ENCODE results near the gene PSD2.

The PSD2 gene

DNA sequence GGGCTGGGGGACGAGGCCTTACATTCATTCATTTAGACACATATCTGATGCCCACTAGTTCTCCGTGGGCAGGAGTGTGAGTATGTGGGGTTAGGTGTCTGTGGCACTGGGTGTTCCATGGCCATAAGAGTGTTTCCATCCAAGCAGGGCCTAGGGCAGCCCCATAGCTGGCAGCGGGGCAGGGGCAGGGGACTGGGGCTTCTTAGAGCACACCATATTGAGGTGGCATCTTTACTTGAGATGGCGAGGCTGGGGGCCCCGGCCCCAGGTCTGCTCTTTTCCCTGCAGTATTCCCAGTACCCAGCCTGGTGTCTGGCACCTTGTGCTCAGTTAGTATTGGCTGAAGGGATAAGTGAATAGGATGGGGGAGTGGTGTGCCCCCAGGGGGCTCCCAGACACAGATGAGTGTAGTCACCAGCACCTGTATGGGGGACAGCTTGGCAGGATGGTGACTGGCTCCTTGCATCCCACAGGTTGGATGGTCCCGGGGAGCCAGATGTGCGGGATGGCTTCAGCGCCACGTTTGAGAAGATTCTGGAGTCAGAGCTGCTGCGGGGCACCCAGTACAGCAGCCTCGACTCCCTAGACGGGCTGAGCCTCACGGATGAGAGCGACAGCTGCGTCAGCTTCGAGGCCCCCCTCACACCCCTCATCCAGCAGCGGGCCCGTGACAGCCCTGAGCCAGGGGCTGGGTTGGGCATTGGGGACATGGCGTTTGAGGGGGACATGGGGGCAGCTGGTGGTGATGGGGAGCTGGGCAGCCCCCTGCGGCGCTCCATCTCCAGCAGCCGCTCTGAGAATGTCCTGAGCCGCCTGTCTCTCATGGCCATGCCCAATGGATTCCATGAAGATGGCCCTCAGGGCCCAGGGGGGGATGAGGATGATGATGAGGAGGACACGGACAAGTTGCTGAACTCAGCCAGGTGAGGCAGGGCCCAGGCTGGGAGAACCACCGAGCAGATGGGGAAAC is 17.5 kb downstream of the PSD2 start:
- FAIRE-seq, result no peak

- FAIRE-seq, result no peak
These were observed 18.6 kb downstream of the PSD2 start for GRCh38 chr5:139814191-139814601.

GRCh38 chr5:139814704-139815280 is 19.2 kb downstream of the PSD2 start:
- FAIRE-seq, result no peak

GRCh38 chr5:139816566-139816965 is 21.0 kb downstream of the PSD2 start:
- FAIRE-seq, result no peak

GRCh38 chr5:139817362-139817761 is 21.8 kb downstream of the PSD2 start:
- no peak for FAIRE-seq

GRCh38 chr5:139817970-139818369 is 22.4 kb downstream of the PSD2 start:
- no peak for FAIRE-seq

GRCh38 chr5:139820130-139820529 is 24.5 kb downstream of the PSD2 start:
- no peak for FAIRE-seq

GRCh38 chr5:139820606-139821005 is 25.0 kb downstream of the PSD2 start:
- no peak for FAIRE-seq

GRCh38 chr5:139821806-139822552 is 26.4 kb downstream of the PSD2 start:
- no peak for FAIRE-seq

- FAIRE-seq, result no peak
These were observed 27.2 kb downstream of the PSD2 start for GRCh38 chr5:139822553-139823425.

GRCh38 chr5:139823757-139824355 is 28.2 kb downstream of the PSD2 start:
- FAIRE-seq, result no peak

DNA sequence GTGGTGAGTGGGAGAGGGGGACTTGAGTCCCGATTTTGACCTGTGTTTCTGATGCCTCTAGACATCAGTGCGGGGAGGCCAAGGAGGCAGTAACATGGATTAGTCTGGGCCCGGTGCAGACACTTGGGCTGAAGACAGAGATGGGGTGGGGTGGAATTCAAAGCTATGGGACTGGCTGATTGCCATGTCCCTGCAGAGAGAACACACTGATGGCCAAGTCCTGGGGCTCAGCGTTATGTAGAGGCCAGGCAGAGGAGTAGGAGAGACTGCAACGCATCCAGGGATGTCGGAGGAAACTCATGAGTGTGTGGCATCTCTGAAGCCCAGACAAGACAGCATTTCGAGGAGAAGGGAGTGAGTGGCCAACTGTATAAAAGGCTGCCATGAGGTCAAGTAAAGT is 30.1 kb downstream of the PSD2 start:
- FAIRE-seq, result no peak

- no peak for FAIRE-seq
These were observed 32.7 kb downstream of the PSD2 start for GRCh38 chr5:139828207-139828895.

GRCh38 chr5:139829471-139829870 is 33.9 kb downstream of the PSD2 start:
- no peak for FAIRE-seq

GRCh38 chr5:139831624-139832023 is 36.0 kb downstream of the PSD2 start:
- no peak for FAIRE-seq

- FAIRE-seq, result no peak
These were observed 37.9 kb downstream of the PSD2 start for GRCh38 chr5:139833525-139833924.

DNA sequence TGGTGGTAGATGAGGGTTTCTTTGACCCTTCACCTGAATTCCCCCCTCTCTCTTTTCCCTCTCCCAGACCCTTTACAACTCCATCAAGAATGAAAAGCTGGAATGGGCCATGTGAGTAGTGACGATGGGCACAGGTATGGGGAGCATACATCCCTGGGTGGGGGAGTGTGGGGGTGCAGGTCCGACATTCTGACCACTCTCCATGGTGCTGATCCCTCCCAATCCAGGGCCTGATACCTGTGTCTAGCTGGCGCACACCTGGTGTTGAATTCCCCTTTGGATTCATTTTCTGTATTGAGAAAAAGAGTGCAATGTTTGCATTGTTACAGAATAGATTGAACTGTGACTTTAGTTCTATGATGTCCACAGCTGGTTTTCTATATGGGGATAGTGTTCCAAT is 40.0 kb downstream of the PSD2 start:
- FAIRE-seq, result no peak

DNA sequence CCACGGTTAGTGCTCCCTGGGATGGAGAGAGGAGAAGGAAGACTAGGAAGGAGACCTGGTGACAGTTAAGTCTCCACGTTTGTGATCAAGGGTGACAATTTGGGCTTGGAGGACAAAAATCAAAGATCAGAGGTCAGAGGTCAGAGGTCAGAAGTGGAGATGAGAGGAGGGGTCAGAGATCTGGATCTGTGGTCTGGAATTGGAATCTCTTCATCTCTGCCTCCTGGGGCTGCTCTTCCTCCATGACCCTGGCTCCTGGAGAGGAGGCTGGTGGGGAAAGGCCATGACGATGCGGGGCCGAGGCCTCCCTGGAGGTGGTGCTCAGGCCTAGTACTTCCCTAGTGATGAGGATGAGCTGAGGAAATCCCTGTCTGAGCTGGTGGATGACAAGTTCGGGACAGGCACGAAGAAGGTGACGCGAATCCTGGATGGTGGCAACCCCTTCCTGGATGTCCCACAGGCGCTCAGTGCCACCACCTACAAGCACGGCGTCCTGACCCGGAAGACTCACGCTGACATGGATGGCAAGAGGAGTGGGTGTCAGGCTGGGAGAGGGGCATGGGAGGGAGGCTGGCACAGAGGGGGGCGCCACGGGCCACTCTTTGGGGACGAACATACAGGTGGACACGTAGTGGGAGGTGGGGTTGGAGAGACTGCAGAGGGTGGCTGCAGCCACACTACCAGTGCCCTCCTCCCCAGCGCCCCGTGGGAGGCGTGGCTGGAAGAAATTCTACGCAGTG is 41.0 kb downstream of the PSD2 start:
- FAIRE-seq, result no peak

DNA sequence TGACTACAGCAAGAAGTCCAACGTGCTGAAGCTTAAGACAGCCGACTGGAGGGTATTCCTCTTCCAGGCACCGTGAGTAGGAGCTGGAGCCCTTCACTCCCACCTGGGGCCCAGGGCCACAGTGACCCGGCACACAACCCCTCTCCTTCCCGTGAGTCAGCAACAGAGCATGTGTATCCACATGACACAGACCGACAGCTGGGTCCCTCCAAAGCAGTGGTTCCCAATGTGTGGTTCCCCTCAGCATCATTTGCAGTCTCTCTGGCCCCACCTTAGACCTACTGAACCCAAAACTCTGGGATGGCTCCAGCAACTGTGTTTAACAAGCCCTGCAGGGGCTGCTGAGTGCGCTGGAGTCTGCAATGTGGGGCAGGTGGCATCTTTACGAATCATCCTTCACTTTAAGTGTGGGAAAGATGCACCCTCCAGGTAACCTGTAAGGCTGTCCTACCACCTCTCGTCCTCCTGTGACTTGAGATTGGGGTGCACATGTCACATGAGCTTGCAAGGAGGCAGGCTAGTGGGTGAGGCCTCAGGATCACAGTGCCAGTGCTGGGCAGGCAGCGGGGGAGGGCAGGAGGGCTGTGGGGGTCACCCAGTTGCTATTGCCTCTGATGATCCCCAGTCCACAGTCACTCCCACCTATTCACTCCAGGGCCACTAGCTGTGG is 42.2 kb downstream of the PSD2 start:
- no peak for FAIRE-seq

Measured in endometrium (tissue), 2 donors.